NCI-H2107 (cell line): ENCODE results near the gene NR1I3.
A peak's percentile ranks its signal among the peaks of the same experiment; 100 is the strongest.
"Not testable (repeated sequence)": the region's sequence is repeated elsewhere in the genome, so short reads cannot be mapped to it uniquely, and the experiment has no call there.

Experiments
- DNase-seq: peaks from one replicate; lab custom pipeline; 2025; lab: John Stamatoyannopoulos, UW

The NR1I3 gene

GRCh38 chr1:161238039-161238473, at the start of gene NR1I3:
Gene NR1I3, minus strand, starts transcription at chr1:161238203. Its CDS starts 1,638 bp downstream, at chr1:161236565.
- DNase-seq, result no peak

- DNase-seq, result no peak
Measured at GRCh38 chr1:161287482-161288054, 49.6 kb upstream of the NR1I3 start.

- no peak for DNase-seq
Measured at GRCh38 chr1:161285521-161285920, 47.5 kb upstream of the NR1I3 start.

GRCh38 chr1:161285113-161285512, 47.1 kb upstream of the NR1I3 start:
- no peak for DNase-seq

- DNase-seq, result no peak
Measured at GRCh38 chr1:161282991-161283390, 45.0 kb upstream of the NR1I3 start.

GRCh38 chr1:161274874-161275273, 36.9 kb upstream of the NR1I3 start:
- DNase-seq, result no peak

- DNase-seq, result no peak
Measured at GRCh38 chr1:161273402-161273801, 35.4 kb upstream of the NR1I3 start.

- DNase-seq, result no peak
Measured at GRCh38 chr1:161267321-161267720, 29.3 kb upstream of the NR1I3 start.

GRCh38 chr1:161266836-161267235, 28.8 kb upstream of the NR1I3 start:
- DNase-seq, result no peak

- DNase-seq, result no peak
Measured at GRCh38 chr1:161266202-161266601, 28.2 kb upstream of the NR1I3 start.

GRCh38 chr1:161265305-161265704, 27.3 kb upstream of the NR1I3 start:
- DNase-seq, result no peak

- DNase-seq, result no peak
Measured at GRCh38 chr1:161261261-161262235, 23.5 kb upstream of the NR1I3 start.

- peak; percentile 36 for DNase-seq
Measured at GRCh38 chr1:161260376-161261260, 22.6 kb upstream of the NR1I3 start.

- no peak for DNase-seq
Measured at GRCh38 chr1:161259765-161260164, 21.8 kb upstream of the NR1I3 start.

- no peak for DNase-seq
Measured at GRCh38 chr1:161259345-161259702, 21.3 kb upstream of the NR1I3 start.

- DNase-seq, result no peak
Measured at GRCh38 chr1:161258439-161259344, 20.7 kb upstream of the NR1I3 start, which contains the start of gene PCP4L1. Gene PCP4L1, plus strand, starts transcription at chr1:161258745. Its CDS starts 230 bp downstream, at chr1:161258975.

GRCh38 chr1:161257109-161257508, 19.1 kb upstream of the NR1I3 start:
- not testable (repeated sequence) for DNase-seq

- not testable (repeated sequence) for DNase-seq
Measured at GRCh38 chr1:161255955-161256520, 18.0 kb upstream of the NR1I3 start.

- not testable (repeated sequence) for DNase-seq
Measured at GRCh38 chr1:161255302-161255701, 17.3 kb upstream of the NR1I3 start.

GRCh38 chr1:161251579-161251978, 13.6 kb upstream of the NR1I3 start:
- no peak for DNase-seq

GRCh38 chr1:161250829-161251228, 12.8 kb upstream of the NR1I3 start:
- DNase-seq, result no peak
